ENCODE data around the gene RHBG. TPM values are rescaled to one million over a fixed set of nuclear protein-coding genes. Genes with fewer than 3 reads are reported as not detected.
"Not testable (repeated sequence)": the region's sequence is repeated elsewhere in the genome, so short reads cannot be mapped to it uniquely, and the experiment has no call there.

RHBG gene
- polyA plus RNA-seq, 1 donor from 2014 or later = not detected

DNA sequence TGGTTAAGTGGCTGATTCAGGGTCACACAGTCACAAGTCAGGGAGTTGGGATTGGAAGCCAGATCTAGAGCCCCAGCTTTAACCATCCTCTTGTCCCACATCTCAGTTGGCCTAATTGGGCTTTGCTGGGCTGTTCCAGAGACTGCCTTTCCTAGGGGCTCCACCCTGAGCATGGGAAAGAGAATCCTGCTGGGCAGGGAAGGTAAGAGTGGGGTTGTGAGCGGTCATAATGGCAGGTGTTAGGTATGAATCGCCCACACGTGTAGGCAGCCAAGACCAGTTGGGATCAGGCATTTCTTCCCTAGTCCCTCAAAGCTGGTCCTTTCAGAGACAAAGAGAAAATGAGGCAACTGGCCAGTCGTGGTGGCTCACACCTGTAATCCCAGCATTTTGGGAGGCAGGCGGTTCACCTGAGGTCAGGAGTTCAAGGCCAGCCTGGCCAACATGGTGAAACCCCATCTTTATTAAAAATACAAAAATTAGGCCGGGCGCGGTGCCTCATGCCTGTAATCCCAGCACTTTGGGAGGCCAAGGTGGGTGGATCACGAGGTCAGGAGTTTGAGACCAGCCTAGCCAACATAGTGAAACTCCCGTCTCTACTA is 775 bp downstream of the RHBG start:
- H3K27ac ChIP-seq (ENCODE audit: low read length); H3K9me3 ChIP-seq (ENCODE audit: low read length); H4K20me1 ChIP-seq (ENCODE audit: insufficient read depth); H3K4me2 ChIP-seq (ENCODE audit: low read length); H3K79me2 ChIP-seq (replicated peaks; ENCODE audit: insufficient read depth, low read length); H3K9ac ChIP-seq (ENCODE audit: low read length); H2AFZ ChIP-seq (ENCODE audit: low read depth, low read length); H3K4me3 ChIP-seq (ENCODE audit: low read length); H3F3A ChIP-seq (ENCODE audit: insufficient read depth, low read length, poor library complexity, severe bottlenecking); H3K9me2 ChIP-seq (ENCODE audit: insufficient read depth, low read length); H3K36me3 ChIP-seq (ENCODE audit: insufficient read depth, low read length): not testable (repeated sequence)
- peaks cover 42% of the 10 kb centered on the region for H3K27me3 ChIP-seq (ENCODE audit: insufficient read depth, low read depth, low read length)

GRCh38 chr1:156371553-156372264 is 2.7 kb downstream of the RHBG start:
- H3K4me3 ChIP-seq (ENCODE audit: low read length) = no peak overlapping the region
- H3K79me2 ChIP-seq (replicated peaks; ENCODE audit: insufficient read depth, low read length) = no peaks in the 10 kb centered on the region
- peaks cover 39% of the 10 kb centered on the region for H3K27me3 ChIP-seq (ENCODE audit: insufficient read depth, low read depth, low read length)
- H3K9me2 ChIP-seq (ENCODE audit: insufficient read depth, low read length) = no peaks in the 10 kb centered on the region
- H2AFZ ChIP-seq (ENCODE audit: low read depth, low read length) = no peak overlapping the region
- H3K9me3 ChIP-seq (ENCODE audit: low read length) = no peaks in the 10 kb centered on the region
- no peaks in the 10 kb centered on the region for H3K36me3 ChIP-seq (ENCODE audit: insufficient read depth, low read length)
- H4K20me1 ChIP-seq (ENCODE audit: insufficient read depth) = no peaks in the 10 kb centered on the region
- no peaks in the 10 kb centered on the region for H3F3A ChIP-seq (ENCODE audit: insufficient read depth, low read length, poor library complexity, severe bottlenecking)
- H3K27ac ChIP-seq (ENCODE audit: low read length) = no peak overlapping the region
- H3K4me2 ChIP-seq (ENCODE audit: low read length) = no peak overlapping the region
- no peak overlapping the region for H3K9ac ChIP-seq (ENCODE audit: low read length)
- TF ChIP-seq MXI1 (conservative IDR thresholded peaks at IDR 0.05; ENCODE audit: poor library complexity, severe bottlenecking) = no peak
- TF ChIP-seq EP300 (conservative IDR thresholded peaks at IDR 0.05; ENCODE audit: poor library complexity, severe bottlenecking) = no peak
- TF ChIP-seq EZH2 (IDR thresholded peaks at IDR 0.05; ENCODE audit: borderline replicate concordance, insufficient read depth, low read length, poor library complexity, severe bottlenecking) = no peak
- no peak for TF ChIP-seq TAF1 (IDR thresholded peaks at IDR 0.05; ENCODE audit: low read depth)
- TF ChIP-seq REST (IDR thresholded peaks at IDR 0.05; ENCODE audit: borderline replicate concordance) = no peak
- no peak for TF ChIP-seq RAD21 (conservative IDR thresholded peaks at IDR 0.05)
- no peak for TF ChIP-seq CTCF (IDR thresholded peaks at IDR 0.05; ENCODE audit: poor library complexity, severe bottlenecking)
- no peak for TF ChIP-seq SMC3 (conservative IDR thresholded peaks at IDR 0.05; ENCODE audit: poor library complexity)
- TF ChIP-seq POLR2AphosphoS5 (IDR thresholded peaks at IDR 0.05) = no peak

Measured in neural cell (in vitro differentiated cells).